B cell (primary cell): Measurements from ENCODE around the gene TOR2A.

Experiments used
- CTCF ChIP-seq: fragments of 200-600 bp; IDR thresholded peaks from one replicate; pipeline ENCODE4 v1.8.0; 2022; ENCODE audit warnings: antibody characterized with exemption, mild to moderate bottlenecking
- EZH2 ChIP-seq: IDR thresholded peaks from 2 replicates; pipeline ENCODE4 v1.6.1; 2012; ENCODE audit warnings: borderline replicate concordance, low read depth, mild to moderate bottlenecking, moderate library complexity, low read length; ENCODE audit not compliant: insufficient read depth, poor library complexity, severe bottlenecking

DNA sequence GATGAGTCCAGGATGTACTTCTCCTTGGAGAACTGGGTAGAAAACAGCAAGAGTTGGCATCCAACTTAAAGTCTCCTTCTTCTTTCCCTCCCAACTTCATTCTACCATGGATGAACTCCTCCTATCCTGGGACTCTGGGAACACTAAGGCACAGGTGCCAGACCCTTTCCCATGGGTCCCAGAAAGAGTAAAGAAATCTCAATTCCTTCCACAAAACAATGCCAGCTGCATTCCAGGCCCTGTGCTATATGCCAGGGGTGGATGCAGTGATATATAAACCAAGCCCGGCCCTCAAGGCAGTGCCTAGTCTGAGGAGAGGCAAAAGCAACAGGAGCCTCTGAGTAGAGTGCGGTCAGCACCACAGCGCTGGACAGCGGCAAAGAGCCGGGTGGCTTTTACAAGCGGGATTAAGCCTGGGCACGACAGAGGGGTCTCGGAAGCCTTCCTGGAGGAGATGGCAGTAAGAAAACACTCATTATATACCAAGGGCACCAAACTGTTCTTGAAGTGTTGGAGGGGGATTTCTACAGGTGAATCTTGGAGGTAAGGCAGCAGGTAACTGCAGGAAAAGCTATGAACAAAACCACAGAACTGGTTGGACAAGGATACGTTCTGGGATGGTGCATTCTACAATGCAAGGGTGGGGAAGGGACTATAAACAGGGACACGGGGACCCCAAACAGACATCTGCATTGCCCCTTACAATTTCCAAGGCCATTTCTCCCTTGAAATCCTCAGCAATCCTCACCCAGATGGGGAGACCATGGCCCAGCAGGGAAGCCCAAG, 16.4 kb upstream of the TOR2A start:
- no peak for TF ChIP-seq CTCF
- no peak for TF ChIP-seq EZH2
